SK-N-SH treated with all-trans-retinoic acid at 6 μM for 48 hours (cell line): ENCODE measurements around the gene RXYLT1.

Experiments
- TOX ChIP-seq: fragments of 250-450 bp; sonication (Bioruptor Pico); IDR thresholded peaks from 2 replicates; pipeline ENCODE4 v1.8.0; 2021; ENCODE audit warnings: mild to moderate bottlenecking, moderate library complexity, borderline replicate concordance
- ZFP30 ChIP-seq: fragments of 450-650 bp; formaldehyde crosslinking; IDR thresholded peaks from 2 replicates; pipeline ENCODE4 v1.5.0; 2022; ENCODE audit warnings: mild to moderate bottlenecking, moderate library complexity
- TF ChIP-seq, protein P1 (sequence below): fragments of 250-450 bp; sonication (Bioruptor Pico); IDR thresholded peaks from 2 replicates; pipeline ENCODE4 v1.8.0; 2020; ENCODE audit warnings: mild to moderate bottlenecking, moderate library complexity, borderline replicate concordance

DNA sequence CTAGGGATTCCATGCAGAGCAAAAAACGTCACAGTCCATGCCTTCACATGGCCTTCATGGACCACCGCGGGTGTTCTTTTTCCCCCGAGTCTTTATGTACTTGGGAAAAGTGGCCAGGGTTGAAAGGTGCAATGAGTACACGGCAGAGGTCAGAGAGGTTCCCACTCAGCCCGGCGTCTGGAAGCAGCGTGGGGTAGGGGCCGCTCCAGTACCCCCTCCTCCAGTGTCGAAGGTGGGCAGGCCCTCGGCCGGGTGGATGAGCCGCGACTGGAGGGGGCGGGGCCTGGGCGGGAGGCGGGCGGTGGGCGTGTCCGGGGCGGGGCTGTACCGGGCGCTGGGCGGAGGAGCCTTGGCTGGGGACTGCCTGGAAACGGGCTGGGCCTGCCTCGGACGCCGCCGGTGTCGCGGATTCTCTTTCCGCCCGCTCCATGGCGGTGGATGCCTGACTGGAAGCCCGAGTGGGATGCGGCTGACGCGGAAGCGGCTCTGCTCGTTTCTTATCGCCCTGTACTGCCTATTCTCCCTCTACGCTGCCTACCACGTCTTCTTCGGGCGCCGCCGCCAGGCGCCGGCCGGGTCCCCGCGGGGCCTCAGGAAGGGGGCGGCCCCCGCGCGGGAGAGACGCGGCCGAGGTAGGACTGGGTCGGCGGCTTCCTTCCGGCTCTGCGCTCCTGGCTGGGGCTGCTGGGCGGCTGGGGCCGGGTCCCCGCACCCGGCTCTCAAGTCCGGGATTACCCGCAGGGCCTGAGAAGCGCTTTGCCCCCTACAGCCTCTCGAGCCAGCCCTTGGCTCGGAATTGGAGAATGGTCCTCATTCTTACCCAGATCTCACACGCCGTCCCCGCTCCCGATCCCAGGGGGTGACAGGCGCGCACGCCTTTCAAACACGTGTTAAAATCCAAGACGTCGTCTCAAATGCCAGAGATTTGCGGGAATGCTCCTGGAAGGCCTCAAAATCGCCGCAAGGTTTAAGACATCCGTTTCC lies at the start of gene RXYLT1:
- TF ChIP-seq, protein P1, sequence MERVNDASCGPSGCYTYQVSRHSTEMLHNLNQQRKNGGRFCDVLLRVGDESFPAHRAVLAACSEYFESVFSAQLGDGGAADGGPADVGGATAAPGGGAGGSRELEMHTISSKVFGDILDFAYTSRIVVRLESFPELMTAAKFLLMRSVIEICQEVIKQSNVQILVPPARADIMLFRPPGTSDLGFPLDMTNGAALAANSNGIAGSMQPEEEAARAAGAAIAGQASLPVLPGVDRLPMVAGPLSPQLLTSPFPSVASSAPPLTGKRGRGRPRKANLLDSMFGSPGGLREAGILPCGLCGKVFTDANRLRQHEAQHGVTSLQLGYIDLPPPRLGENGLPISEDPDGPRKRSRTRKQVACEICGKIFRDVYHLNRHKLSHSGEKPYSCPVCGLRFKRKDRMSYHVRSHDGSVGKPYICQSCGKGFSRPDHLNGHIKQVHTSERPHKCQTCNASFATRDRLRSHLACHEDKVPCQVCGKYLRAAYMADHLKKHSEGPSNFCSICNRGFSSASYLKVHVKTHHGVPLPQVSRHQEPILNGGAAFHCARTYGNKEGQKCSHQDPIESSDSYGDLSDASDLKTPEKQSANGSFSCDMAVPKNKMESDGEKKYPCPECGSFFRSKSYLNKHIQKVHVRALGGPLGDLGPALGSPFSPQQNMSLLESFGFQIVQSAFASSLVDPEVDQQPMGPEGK: no peak
- TF ChIP-seq ZFP30 (CRISPR knock-in tag) (no peak), TOX (CRISPR knock-in tag) (no peak)
